K562 (cell line): Measurements from ENCODE around the gene SLX4IP. TPM values are rescaled to one million over a fixed set of nuclear protein-coding genes. Genes with fewer than 3 reads are reported as not detected.
A peak's percentile ranks its signal among the peaks of the same experiment; 100 is the strongest.

Experiments
- CAMTA2 ChIP-seq: fragments of 250-450 bp; sonication (Bioruptor Pico); conservative IDR thresholded peaks from 2 replicates; pipeline ENCODE4 v1.5.1; 2022
- ETV1 ChIP-seq: fragments of 450-650 bp; conservative IDR thresholded peaks from 2 replicates; pipeline ENCODE4 v1.6.1; 2016; ENCODE audit warnings: missing genetic modification characterization, control low read depth, low read depth, missing compliant biosample characterization
- GTF2B ChIP-seq: IDR thresholded peaks from 2 replicates; pipeline ENCODE4 v1.6.1; 2011; ENCODE audit not compliant: insufficient read length; ENCODE audit errors: extremely low read depth
- KAT2B ChIP-seq: IDR thresholded peaks from one replicate; pipeline ENCODE4 v1.6.1; 2012; ENCODE audit warnings: low read depth, mild to moderate bottlenecking, control low read depth, inconsistent platforms, low read length, moderate library complexity
- KLF10 ChIP-seq: fragments of 250-450 bp; sonication (Bioruptor Pico); IDR thresholded peaks from 2 replicates; pipeline ENCODE4 v1.6.1; 2021; ENCODE audit warnings: matching md5 sums
- LCOR ChIP-seq: sonication (generic); formaldehyde crosslinking; IDR thresholded peaks from 2 replicates; pipeline ENCODE4 v1.8.0; 2022; ENCODE audit warnings: mild to moderate bottlenecking, missing genetic modification reagents
- MLX ChIP-seq, 2 experiments: fragments of 450-650 bp in 1 of 2; sonication (generic) in 1 of 2; formaldehyde crosslinking; conservative IDR thresholded peaks; 2 replicates each; pipeline versions ENCODE4 v1.4.0 to v1.8.1; 2020 to 2022; ENCODE audit warnings: mild to moderate bottlenecking in 1 of 2, missing genetic modification reagents in 1 of 2
- NRF1 ChIP-seq, 2 experiments: fragments of 450-650 bp; IDR thresholded peaks in 1 of 2; conservative IDR thresholded peaks in 1 of 2; 2 replicates each; pipeline ENCODE4 v1.6.1; 2014; ENCODE audit warnings: mild to moderate bottlenecking in 2 of 2
- PATZ1 ChIP-seq: fragments of 250-450 bp; sonication (Bioruptor Pico); IDR thresholded peaks from 2 replicates; pipeline ENCODE4 v1.5.0; 2020; ENCODE audit warnings: mild to moderate bottlenecking, borderline replicate concordance
- PHF8 ChIP-seq: fragments of 200-600 bp; sonication (generic); IDR thresholded peaks from 2 replicates; pipeline ENCODE4 v1.6.1; 2012; ENCODE audit warnings: mixed run types, mild to moderate bottlenecking, inconsistent platforms, low read length, moderate library complexity, borderline replicate concordance
- RBFOX2 ChIP-seq: fragments of 200-400 bp; formaldehyde crosslinking; IDR thresholded peaks from 2 replicates; pipeline ENCODE4 v1.6.1; 2017; ENCODE audit warnings: low read depth, mild to moderate bottlenecking, low read length, moderate library complexity
- RBM15 ChIP-seq: fragments of 200-400 bp; formaldehyde crosslinking; IDR thresholded peaks from 2 replicates; pipeline ENCODE4 v1.6.1; 2018; ENCODE audit warnings: mild to moderate bottlenecking, low read length, moderate library complexity; ENCODE audit not compliant: insufficient read depth
- SFPQ ChIP-seq: fragments of 200-400 bp; formaldehyde crosslinking; IDR thresholded peaks from 2 replicates; pipeline ENCODE4 v1.6.1; 2017; ENCODE audit warnings: mild to moderate bottlenecking, low read depth, low read length, moderate library complexity
- SOX6 ChIP-seq: fragments of 450-650 bp; IDR thresholded peaks from 2 replicates; pipeline ENCODE4 v1.6.1; 2014; ENCODE audit warnings: mild to moderate bottlenecking
- SPI1 ChIP-seq: IDR thresholded peaks from 2 replicates; pipeline ENCODE4 v1.6.1; 2011; ENCODE audit warnings: low read depth, low read length, control low read depth, borderline replicate concordance
- SRSF3 ChIP-seq: fragments of 200-400 bp; formaldehyde crosslinking; IDR thresholded peaks from 2 replicates; pipeline ENCODE4 v1.6.1; 2016; ENCODE audit warnings: mild to moderate bottlenecking, low read length, moderate library complexity; ENCODE audit not compliant: insufficient read depth
- STAT5A ChIP-seq: IDR thresholded peaks from 2 replicates; pipeline ENCODE4 v1.6.1; 2012; ENCODE audit warnings: low read length, inconsistent platforms, borderline replicate concordance
- TAF7 ChIP-seq: fragments of 450-650 bp; IDR thresholded peaks from 2 replicates; pipeline ENCODE4 v1.6.1; 2016; ENCODE audit warnings: missing genetic modification characterization, missing compliant biosample characterization
- ZC3H8 ChIP-seq: fragments of 450-650 bp; IDR thresholded peaks from 2 replicates; pipeline ENCODE4 v1.6.1; 2017
- ZNF398 ChIP-seq: fragments of 250-450 bp; sonication (Bioruptor Pico); IDR thresholded peaks from 2 replicates; pipeline ENCODE4 v1.8.0; 2021; ENCODE audit warnings: moderate library complexity, mild to moderate bottlenecking, inconsistent platforms
- ZNF408 ChIP-seq: fragments of 250-450 bp; sonication (Bioruptor Pico); IDR thresholded peaks from 2 replicates; pipeline ENCODE4 v1.4.0; 2020; ENCODE audit warnings: low read depth, mild to moderate bottlenecking, moderate library complexity
- ZNF583 ChIP-seq: fragments of 250-450 bp; sonication (Bioruptor Pico); IDR thresholded peaks from 2 replicates; pipeline ENCODE4 v1.4.0; 2020
- ZNF75A ChIP-seq: fragments of 450-650 bp; formaldehyde crosslinking; IDR thresholded peaks from 2 replicates; pipeline ENCODE4 v1.4.0; 2020; ENCODE audit warnings: mild to moderate bottlenecking
- polyA plus RNA-seq, 8 experiments: library from polyadenylated mRNA; depleted of rRNA in 4 of 8; stranded (reverse) in 5 of 8; unstranded in 3 of 8; fragments of >200 nt; fragmentation: Nextera tagmentation in 2 of 8; fragmentation: Illumina TruSeq in 1 of 8; extraction: Ambion mirVana in 2 of 8; extraction: Trizol in 1 of 8; gene quantifications; 2 replicates each; pipeline versions ENCODE4 v1.2.1 to v1.2.3, GENCODE V29; 2011 to 2014; ENCODE audit warnings: inconsistent platforms in 1 of 8, missing spikeins in 1 of 8
- total RNA-seq, 7 experiments: library from RNA; depleted of rRNA in 6 of 7; stranded (reverse); fragments of >200 nt in 6 of 7; fragmentation: Illumina TruSeq in 2 of 7; extraction: Trizol in 2 of 7; gene quantifications; 2 replicates each; pipeline versions ENCODE4 v1.2.1 to v1.2.3, GENCODE V29; 2011 to 2021; ENCODE audit warnings: low replicate concordance in 1 of 7

Gene SLX4IP
- total and polyA plus RNA-seq, 9 of the 15 experiments (the other 6 are each of a cell fraction or from before 2014, with no cell fraction given) = 1.5 to 5.9 (median 3.5) TPM

- TF ChIP-seq ZNF398 (no peak), ZNF75A (CRISPR knock-in tag) (no peak), SFPQ (no peak), SRSF3 (no peak), ZNF408 (CRISPR knock-in tag) (no peak), PATZ1 (CRISPR knock-in tag) (no peak), GTF2B (peak; percentile 43), SPI1 (peak; percentile 53), RBM15 (no peak), KAT2B (no peak), SOX6 (no peak), MLX (CRISPR knock-in tag; conservative IDR thresholded peaks at IDR 0.05) (no peak), KLF10 (CRISPR knock-in tag) (no peak), NRF1 (conservative IDR thresholded peaks at IDR 0.05 in 1 of 2, IDR thresholded peaks at IDR 0.05 in 1 of 2) (no peak; a peak in 3 of 4 replicates), CAMTA2 (no peak), ZNF583 (no peak), TAF7 (tag) (peak; percentile 49; the same call in 1 of the 2 replicates), ETV1 (tag) (no peak), LCOR (no peak), ZC3H8 (no peak), RBFOX2 (peak; percentile 3; the same call in 1 of the 2 replicates), PHF8 (no peak), STAT5A (no peak)
Measured at GRCh38 chr20:10434467-10434831, 656 bp upstream of the SLX4IP start (continued).
